Dedifferentiated amniotic fluid mesenchymal stem cell (primary cell): ENCODE measurements around the gene PRSS27.
"Not testable (repeated sequence)": the region's sequence is repeated elsewhere in the genome, so short reads cannot be mapped to it uniquely, and the experiment has no call there.

Experiments
- DNase-seq: peaks from one replicate; pipeline ENCODE4 v3.0.0-alpha.2; 2016; ENCODE audit errors: extremely low spot score

Gene PRSS27

GRCh38 chr16:2724816-2725348 lies 4.9 kb upstream of the PRSS27 start:
- DNase-seq = no peak

GRCh38 chr16:2724088-2724676 lies 4.2 kb upstream of the PRSS27 start:
- no peak for DNase-seq

GRCh38 chr16:2721634-2722173 lies 1.7 kb upstream of the PRSS27 start:
- not testable (repeated sequence) for DNase-seq

DNA sequence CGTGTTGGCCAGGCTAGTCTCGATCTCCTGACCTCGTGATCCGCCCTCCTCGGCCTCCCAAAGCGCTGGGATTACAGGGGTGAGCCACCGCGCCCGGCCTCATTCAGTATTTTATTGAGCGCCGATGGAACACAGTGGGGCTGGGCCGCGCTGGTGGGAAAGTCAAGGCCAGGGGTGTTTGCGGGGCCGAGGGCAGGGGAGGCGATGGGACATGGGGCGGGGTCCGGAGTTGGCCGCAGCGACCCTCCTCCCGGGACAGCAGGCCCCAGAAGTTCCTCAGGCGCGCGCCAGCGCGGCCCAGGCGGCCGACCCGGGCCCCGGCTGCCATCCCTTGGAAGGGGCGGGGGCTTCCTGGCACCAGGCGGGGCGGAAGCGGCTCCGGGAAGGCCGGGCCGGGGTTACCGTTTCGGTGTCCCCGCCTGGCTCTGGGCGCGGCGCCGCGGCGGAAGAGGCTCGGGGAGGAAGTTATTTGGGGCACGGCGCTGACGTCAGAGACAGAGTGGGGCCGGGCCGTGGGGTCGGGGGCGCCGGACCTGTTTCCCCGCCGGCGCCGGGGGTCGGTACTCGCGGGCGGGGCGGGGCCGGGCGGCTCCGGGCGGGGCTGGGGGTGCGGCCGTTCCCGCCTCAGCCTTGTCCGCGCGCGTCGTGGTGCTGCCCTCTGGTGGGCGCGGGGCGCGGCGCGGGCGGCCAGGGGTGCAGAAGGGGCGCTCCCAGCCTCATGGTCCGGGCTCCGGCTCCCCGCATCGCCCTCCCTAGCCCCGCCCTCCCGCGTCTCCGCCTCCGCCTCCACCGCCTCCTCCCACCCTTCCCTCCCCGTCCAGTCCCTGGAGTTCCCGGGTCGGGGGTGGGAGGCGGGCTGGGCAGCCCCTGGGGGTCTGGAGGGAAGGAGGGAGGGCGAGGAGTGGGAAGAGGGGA lies 952 bp upstream of the PRSS27 start:
- peak; percentile 68 for DNase-seq

- no peak for DNase-seq
Measured at GRCh38 chr16:2719328-2720063, 528 bp downstream of the PRSS27 start.

- no peak for DNase-seq
Measured at GRCh38 chr16:2717383-2718263, 2.4 kb downstream of the PRSS27 start.

- no peak for DNase-seq
Measured at GRCh38 chr16:2716948-2717347, 3.1 kb downstream of the PRSS27 start.

DNA sequence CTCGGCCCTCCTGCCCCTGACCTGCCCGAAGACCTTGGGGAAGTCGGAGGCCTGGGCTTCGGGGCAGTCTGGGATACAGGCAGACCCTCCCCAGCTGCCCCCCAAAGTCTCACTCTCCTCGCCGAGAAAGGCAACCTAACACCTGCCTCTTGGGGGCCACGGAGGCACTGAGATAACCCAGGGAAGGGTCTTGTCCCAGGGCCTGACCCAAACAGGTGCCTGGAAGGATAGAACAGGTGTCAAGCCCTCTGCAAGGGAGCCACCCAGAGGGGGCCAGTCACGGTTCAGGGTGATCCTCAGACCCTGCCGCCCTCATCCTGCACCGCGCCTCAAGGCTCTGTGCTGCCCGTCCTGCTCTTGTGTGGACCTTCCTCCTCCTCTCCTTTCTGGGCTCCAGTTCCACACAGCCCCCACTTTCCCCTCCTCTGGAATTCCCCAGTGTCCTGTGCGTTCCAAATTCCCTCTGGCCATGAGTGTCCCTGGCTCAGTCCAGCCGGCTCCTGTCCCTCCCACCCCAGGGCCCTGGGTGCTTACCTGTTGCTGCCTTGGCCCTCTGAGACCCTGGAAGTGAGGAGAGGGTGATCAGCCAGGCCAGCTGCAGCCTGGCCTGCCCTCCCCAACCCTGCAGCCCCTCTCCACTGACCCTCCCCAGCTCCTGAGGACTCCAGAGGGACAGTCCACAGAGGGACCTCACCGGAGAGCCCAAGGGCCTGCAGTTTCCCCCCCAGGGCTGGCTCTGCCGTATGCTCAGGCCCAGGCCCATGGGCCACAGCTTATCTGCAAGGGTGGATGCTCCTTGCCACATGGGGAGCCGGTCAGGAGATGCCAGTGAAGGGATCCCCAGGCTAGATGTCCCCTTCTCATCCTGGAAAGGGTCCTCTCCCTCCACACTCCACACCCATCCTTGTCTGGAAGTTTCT lies 3.8 kb downstream of the PRSS27 start:
- no peak for DNase-seq

- DNase-seq = no peak
Measured at GRCh38 chr16:2715519-2715918, 4.5 kb downstream of the PRSS27 start.

- no peak for DNase-seq
Measured at GRCh38 chr16:2715064-2715463, 5.0 kb downstream of the PRSS27 start.

DNA sequence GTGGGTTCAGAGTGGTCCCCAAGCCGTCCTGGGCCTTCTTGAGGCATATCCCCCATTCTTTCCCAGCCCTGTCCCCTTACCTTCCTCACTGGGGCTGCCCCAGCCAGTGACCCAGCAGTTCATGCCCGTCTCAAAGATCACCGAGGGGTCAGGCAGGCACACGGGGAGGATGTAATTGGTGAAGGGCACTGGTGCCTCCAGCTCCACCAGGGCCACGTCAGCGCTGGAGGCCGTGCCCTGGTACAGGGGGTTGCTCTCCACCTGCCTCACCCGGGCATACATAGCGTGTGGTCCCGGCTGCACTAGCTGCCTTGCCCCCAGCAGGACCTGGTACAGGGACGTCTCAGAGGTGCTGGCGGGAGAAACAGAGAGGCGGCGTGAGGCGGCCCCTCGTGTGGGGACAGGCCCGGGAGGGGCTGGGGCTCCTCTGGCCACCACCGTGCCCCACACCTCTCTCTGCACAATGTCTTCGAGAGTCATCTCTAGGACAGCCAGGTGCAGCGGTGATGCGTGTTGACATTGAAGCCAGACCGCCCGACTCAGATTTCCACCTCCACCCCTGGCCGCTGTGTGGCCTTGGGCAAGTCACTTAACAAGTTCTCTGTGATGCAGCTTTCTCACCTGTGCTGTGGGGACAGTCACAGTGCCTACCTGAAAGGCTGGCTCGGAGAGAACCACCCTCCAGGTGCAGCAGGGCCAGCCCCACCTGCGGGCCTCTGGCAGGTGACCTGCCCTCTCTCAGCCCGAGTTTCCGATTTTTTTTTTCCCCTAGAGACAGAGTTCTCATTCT lies 5.8 kb downstream of the PRSS27 start:
- no peak for DNase-seq

- no peak for DNase-seq
Measured at GRCh38 chr16:2713523-2713922, 6.5 kb downstream of the PRSS27 start.

DNA sequence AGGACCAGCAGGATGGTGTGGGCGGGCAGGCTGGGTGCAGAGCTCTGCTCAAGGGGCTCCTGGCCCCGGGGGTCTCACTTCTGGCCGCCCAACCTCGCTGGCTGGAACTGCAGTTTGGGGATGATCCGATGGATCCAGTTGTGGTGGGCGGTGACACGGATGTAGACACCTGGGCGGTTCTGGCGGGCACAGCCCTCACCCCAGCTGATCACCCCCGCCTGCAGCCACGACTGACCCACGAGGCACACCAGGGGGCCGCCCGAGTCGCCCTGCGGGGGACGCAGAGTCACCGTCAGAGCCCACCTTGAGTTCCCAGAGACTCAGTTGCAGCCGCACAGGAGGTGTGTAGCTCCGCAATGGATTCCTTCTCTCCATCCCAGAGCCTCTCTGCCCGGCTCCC lies 7.5 kb downstream of the PRSS27 start:
- DNase-seq = no peak

- no peak for DNase-seq
Measured at GRCh38 chr16:2712063-2712441, 8.0 kb downstream of the PRSS27 start.

DNA sequence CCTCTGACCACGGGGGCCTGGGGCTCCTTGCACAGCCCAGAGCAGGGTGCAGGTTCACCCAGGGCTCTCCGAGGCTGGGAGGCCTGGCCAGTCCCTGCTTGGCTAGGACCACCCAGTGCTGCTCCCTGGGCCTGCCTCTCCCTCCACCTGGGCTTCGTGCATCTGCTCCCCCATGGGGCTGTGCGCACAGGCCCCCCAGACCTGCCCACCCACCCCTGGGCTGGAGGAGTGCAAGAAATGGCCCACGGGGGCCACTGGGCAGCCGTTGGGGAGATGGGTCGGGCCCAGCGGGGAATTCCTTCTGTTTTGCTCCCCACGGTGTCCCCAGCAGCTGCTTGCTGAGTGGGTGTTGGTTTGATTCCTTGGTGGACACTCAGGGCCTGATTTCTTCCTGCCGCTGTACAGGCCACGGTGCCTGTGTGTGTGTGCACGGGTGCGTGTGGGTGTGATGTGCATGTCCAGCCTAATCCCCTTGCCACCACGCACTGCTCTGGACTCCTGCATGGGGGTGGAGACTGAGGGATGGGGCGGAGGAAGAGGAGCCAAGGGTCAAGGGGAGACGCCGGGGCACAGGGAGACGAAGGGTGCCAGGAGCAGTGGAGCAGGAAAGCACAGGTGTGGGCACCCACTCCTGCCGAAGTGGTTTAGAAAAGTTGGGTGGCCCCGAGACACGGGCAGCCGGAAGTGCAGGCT lies 8.5 kb downstream of the PRSS27 start:
- no peak for DNase-seq

DNA sequence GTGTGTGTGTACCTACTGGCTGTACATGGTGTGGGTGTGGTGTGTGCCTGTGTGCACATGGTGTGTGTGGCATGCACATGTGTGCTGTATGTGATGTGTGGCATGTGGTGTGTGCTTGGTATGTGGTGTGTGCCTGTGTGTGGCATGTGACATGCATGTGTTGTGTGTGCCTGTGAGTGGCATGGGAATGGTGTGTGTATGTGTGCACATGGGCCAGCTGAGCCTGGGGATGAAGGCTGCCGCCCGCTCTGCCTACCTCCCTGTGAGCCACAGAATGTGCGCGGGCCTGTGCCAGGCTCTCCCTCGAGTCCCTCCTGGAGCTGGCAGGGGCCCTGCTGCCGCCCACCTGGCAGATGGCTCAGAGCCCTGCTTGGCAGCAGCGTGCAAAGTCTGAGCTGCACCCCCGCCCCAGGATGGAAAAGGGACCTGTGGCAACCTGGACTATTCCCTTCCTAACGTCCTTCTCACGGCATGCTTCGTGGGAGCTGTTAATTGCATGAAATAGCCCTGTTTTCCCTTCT lies 9.3 kb downstream of the PRSS27 start:
- DNase-seq = no peak

GRCh38 chr16:2710021-2710710 lies 9.9 kb downstream of the PRSS27 start:
- no peak for DNase-seq

DNA sequence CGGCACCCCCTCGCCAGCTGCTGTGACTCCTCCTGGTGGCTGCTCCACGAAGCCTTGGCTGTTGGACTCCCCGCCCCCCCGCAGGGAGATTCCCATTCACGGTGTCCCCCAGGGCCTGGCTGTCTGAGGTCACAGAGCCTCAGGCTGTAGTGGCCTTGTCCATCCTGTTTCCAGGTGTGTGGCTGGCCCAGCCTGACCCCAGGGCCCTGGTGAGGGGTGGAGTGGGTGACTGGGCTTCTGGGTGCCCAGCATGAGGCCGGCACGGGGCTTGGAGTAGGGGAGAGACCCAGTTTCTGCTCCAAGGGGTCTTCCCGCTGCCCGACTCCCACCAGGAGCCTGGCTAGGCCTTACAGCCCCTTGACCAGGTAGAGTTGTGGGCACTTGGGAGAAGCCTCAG lies 10.4 kb downstream of the PRSS27 start:
- DNase-seq = no peak
